ENCODE data around the gene SMPDL3A.

The SMPDL3A gene

GRCh38 chr6:122810189-122810588 is 21.1 kb downstream of the SMPDL3A start:
- no peaks in the 10 kb centered on the region for H3K36me3 ChIP-seq
- no peak for DNase-seq
- H3K4me3 ChIP-seq (ENCODE audit: low read depth, low read length): no peak overlapping the region
- H3K4me1 ChIP-seq: no peaks in the 10 kb centered on the region
- H3K27me3 ChIP-seq: no peaks in the 10 kb centered on the region
- TF ChIP-seq, protein P1, sequence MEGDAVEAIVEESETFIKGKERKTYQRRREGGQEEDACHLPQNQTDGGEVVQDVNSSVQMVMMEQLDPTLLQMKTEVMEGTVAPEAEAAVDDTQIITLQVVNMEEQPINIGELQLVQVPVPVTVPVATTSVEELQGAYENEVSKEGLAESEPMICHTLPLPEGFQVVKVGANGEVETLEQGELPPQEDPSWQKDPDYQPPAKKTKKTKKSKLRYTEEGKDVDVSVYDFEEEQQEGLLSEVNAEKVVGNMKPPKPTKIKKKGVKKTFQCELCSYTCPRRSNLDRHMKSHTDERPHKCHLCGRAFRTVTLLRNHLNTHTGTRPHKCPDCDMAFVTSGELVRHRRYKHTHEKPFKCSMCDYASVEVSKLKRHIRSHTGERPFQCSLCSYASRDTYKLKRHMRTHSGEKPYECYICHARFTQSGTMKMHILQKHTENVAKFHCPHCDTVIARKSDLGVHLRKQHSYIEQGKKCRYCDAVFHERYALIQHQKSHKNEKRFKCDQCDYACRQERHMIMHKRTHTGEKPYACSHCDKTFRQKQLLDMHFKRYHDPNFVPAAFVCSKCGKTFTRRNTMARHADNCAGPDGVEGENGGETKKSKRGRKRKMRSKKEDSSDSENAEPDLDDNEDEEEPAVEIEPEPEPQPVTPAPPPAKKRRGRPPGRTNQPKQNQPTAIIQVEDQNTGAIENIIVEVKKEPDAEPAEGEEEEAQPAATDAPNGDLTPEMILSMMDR (IDR thresholded peaks at IDR 0.05; ENCODE audit: low read depth, low read length): no peak
- H3K9me3 ChIP-seq: no peaks in the 10 kb centered on the region

DNA sequence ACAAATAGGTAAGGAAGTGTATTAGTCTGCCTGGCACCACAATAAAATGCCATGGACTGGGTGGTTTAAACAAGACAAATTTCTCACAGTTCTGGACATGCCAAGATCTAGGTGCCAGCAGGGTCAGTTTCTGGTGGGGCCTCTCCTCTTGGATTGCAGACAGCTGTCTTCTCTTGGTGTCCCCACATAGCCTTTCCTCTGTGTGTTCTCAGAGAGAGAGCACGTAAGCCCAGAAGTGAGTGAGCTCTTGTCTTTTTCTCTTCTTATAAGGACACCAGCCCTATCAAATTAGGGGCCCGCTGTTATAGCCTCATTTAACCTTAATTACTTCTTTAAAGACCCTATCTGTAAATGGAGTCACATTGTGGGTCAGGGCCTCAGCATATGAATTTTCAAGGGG is 28.3 kb downstream of the SMPDL3A start:
- no peak for DNase-seq
- Histone ChIP-seq H3K27me3 (0 out of 2 replicates have a peak, but pooled peaks cover 3% of the 10 kb centered on the region), H3K4me3 (ENCODE audit: low read depth, low read length) (no peak overlapping the region), H3K9me3 (no peaks in the 10 kb centered on the region), H3K36me3 (no peaks in the 10 kb centered on the region), H3K4me1 (no peaks in the 10 kb centered on the region)
- TF ChIP-seq, protein P1 (IDR thresholded peaks at IDR 0.05; ENCODE audit: low read depth, low read length): no peak

DNA sequence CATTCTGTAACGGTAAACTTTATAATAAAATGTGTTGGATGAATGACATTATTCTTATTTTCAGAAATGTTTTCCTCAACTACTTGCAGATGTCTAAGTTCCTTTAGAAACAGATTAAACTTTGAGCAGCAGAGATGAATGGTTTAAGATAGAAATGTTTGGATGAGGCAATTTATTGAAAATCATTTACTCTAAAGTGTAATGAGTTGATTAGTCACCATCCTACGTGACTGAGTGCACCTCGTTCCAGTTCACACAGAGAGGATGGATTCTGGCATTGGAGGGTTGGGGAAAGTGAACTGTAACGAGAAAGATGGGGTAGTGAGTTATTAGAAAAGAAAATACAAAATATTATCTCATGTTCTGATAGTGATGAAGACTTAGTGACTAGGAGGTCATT is 28.7 kb downstream of the SMPDL3A start:
- Histone ChIP-seq H3K9me3 (no peaks in the 10 kb centered on the region), H3K4me1 (no peaks in the 10 kb centered on the region), H3K4me3 (ENCODE audit: low read depth, low read length) (no peak overlapping the region), H3K27me3 (0 out of 2 replicates have a peak, but pooled peaks cover 3% of the 10 kb centered on the region), H3K36me3 (no peaks in the 10 kb centered on the region)
- TF ChIP-seq, protein P1 (IDR thresholded peaks at IDR 0.05; ENCODE audit: low read depth, low read length): no peak
- no peak for DNase-seq

DNA sequence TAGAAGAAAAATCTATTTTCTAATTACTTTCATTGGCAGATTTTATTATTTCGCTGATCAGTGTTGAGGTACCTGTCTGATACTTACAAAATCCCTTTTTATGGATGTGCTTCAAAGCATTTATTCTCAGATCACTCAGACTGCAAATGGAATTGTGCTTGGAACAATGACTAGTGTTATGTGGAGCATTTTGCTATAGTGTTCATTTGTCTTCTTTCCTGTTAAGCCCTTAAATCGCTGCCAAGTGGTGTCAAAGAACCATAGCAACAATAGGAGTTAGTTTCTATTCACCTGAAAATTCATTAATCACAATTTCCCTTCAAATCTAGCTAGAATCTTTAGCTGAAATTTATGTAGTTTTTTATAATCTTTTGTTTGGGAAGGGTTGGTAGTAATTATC is 29.8 kb downstream of the SMPDL3A start:
- no peak overlapping the region for H3K4me3 ChIP-seq (ENCODE audit: low read depth, low read length)
- TF ChIP-seq, protein P1 (IDR thresholded peaks at IDR 0.05; ENCODE audit: low read depth, low read length): no peak
- H3K27me3 ChIP-seq: 0 out of 2 replicates have a peak, but pooled peaks cover 3% of the 10 kb centered on the region
- H3K4me1 ChIP-seq: no peaks in the 10 kb centered on the region
- no peak for DNase-seq
- no peaks in the 10 kb centered on the region for H3K36me3 ChIP-seq
- no peaks in the 10 kb centered on the region; the same call in 1 of the 2 replicates for H3K9me3 ChIP-seq

DNA sequence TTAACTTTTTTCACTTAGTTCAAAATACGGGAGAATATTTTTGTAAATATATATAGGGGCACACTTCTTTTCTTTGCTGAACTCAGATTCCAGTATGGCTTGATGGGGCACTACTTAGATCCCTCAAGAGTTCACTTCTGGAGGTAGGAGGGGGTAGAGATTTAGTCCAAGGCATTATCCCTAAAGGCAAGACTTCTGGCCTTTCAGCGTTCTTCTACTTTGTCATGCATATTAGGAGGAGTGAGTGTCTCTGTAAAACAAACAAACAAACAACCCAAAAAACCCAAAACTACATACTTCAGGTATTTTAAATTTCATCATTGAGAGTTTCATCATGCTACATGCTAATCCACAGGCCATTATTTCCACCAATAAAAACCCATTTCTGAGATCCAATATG is 32.0 kb downstream of the SMPDL3A start:
- Histone ChIP-seq H3K4me1 (no peaks in the 10 kb centered on the region), H3K36me3 (no peaks in the 10 kb centered on the region), H3K4me3 (ENCODE audit: low read depth, low read length) (no peak overlapping the region), H3K27me3 (0 out of 2 replicates have a peak, but pooled peaks cover 3% of the 10 kb centered on the region), H3K9me3 (no peaks in the 10 kb centered on the region; the same call in 1 of the 2 replicates)
- TF ChIP-seq, protein P1 (IDR thresholded peaks at IDR 0.05; ENCODE audit: low read depth, low read length): no peak
- no peak for DNase-seq

GRCh38 chr6:122825163-122825562 is 36.1 kb downstream of the SMPDL3A start:
- Histone ChIP-seq H3K9me3 (no peaks in the 10 kb centered on the region; the same call in 1 of the 2 replicates), H3K27me3 (no peaks in the 10 kb centered on the region), H3K4me3 (ENCODE audit: low read depth, low read length) (no peak overlapping the region), H3K4me1 (no peaks in the 10 kb centered on the region), H3K36me3 (no peaks in the 10 kb centered on the region)
- no peak for DNase-seq
- TF ChIP-seq, protein P1 (IDR thresholded peaks at IDR 0.05; ENCODE audit: low read depth, low read length): no peak
